Measurements from ENCODE around the gene SHANK1. TPM values are rescaled to one million over a fixed set of nuclear protein-coding genes. Genes with fewer than 3 reads are reported as not detected.

The SHANK1 gene
- total RNA-seq, 1 donor from 2014 or later = 14.0 TPM

GRCh38 chr19:50660088-50660366, 59.6 kb downstream of the SHANK1 start:
- peaks cover 94% of the 10 kb centered on the region for H3K27me3 Mint-ChIP-seq (ENCODE audit: low read depth)
- H3K9me3 Mint-ChIP-seq = peaks cover 2% of the 10 kb centered on the region
- no peak overlapping the region for H3K27ac Mint-ChIP-seq
- TF ChIP-seq CTCF (IDR thresholded peaks at IDR 0.05; ENCODE audit: unreplicated experiment) = no peak
- no peak for DNase-seq (ENCODE audit: low spot score in 2 of 2, unreplicated experiment in 2 of 2)
- H3K4me1 Mint-ChIP-seq = peaks cover 16% of the 10 kb centered on the region
- peak overlapping the region; percentile 55 for H3K4me3 Mint-ChIP-seq
- H3K36me3 Mint-ChIP-seq = no peaks in the 10 kb centered on the region

- H3K27ac Mint-ChIP-seq = no peak overlapping the region
- peaks cover 94% of the 10 kb centered on the region for H3K27me3 Mint-ChIP-seq (ENCODE audit: low read depth)
- H3K4me3 Mint-ChIP-seq = peak overlapping the region; percentile 55
Observed at GRCh38 chr19:50659318-50660087, 60.1 kb downstream of the SHANK1 start.

GRCh38 chr19:50658441-50659317, 60.9 kb downstream of the SHANK1 start:
- peak; percentile 75 to 88 for DNase-seq (ENCODE audit: low spot score in 2 of 2, unreplicated experiment in 2 of 2)
- peaks cover 6% of the 10 kb centered on the region for H3K9me3 Mint-ChIP-seq
- peak overlapping the region; percentile 96 for H3K27ac Mint-ChIP-seq
- H3K4me1 Mint-ChIP-seq = peaks cover 16% of the 10 kb centered on the region
- H3K4me3 Mint-ChIP-seq = peak overlapping the region; percentile 83
- H3K36me3 Mint-ChIP-seq = no peaks in the 10 kb centered on the region
- no peak for TF ChIP-seq CTCF (IDR thresholded peaks at IDR 0.05; ENCODE audit: unreplicated experiment)
- H3K27me3 Mint-ChIP-seq (ENCODE audit: low read depth) = peaks cover 93% of the 10 kb centered on the region

More at GRCh38 chr19:50659318-50660087, 60.1 kb downstream of the SHANK1 start:
- DNase-seq (ENCODE audit: low spot score in 2 of 2, unreplicated experiment in 2 of 2) = no peak
- no peaks in the 10 kb centered on the region for H3K36me3 Mint-ChIP-seq
- TF ChIP-seq CTCF (IDR thresholded peaks at IDR 0.05; ENCODE audit: unreplicated experiment) = no peak
- H3K4me1 Mint-ChIP-seq = peaks cover 16% of the 10 kb centered on the region
- peaks cover 6% of the 10 kb centered on the region for H3K9me3 Mint-ChIP-seq

GRCh38 chr19:50657712-50658440, 61.7 kb downstream of the SHANK1 start:
- H3K36me3 Mint-ChIP-seq = no peaks in the 10 kb centered on the region
- peaks cover 6% of the 10 kb centered on the region for H3K9me3 Mint-ChIP-seq
- H3K4me3 Mint-ChIP-seq = peak overlapping the region; percentile 83
- peaks cover 16% of the 10 kb centered on the region for H3K4me1 Mint-ChIP-seq
- peaks cover 92% of the 10 kb centered on the region for H3K27me3 Mint-ChIP-seq (ENCODE audit: low read depth)
- H3K27ac Mint-ChIP-seq = peak overlapping the region; percentile 96
- no peak for TF ChIP-seq CTCF (IDR thresholded peaks at IDR 0.05; ENCODE audit: unreplicated experiment)
- DNase-seq (ENCODE audit: low spot score in 2 of 2, unreplicated experiment in 2 of 2) = peak; percentile 90 to 92

- Mint-ChIP-seq H3K27ac (peak overlapping the region; percentile 51), H3K4me3 (peak overlapping the region; percentile 83), H3K27me3 (ENCODE audit: low read depth) (peaks cover 91% of the 10 kb centered on the region), H3K36me3 (no peaks in the 10 kb centered on the region), H3K4me1 (peaks cover 16% of the 10 kb centered on the region), H3K9me3 (peaks cover 6% of the 10 kb centered on the region)
- no peak for DNase-seq (ENCODE audit: low spot score in 2 of 2, unreplicated experiment in 2 of 2)
- TF ChIP-seq CTCF (IDR thresholded peaks at IDR 0.05; ENCODE audit: unreplicated experiment) = no peak
Observed at GRCh38 chr19:50657222-50657669, 62.4 kb downstream of the SHANK1 start.
